NCI-H146 (cell line): ENCODE measurements around the gene MYOD1.
A peak's percentile ranks its signal among the peaks of the same experiment; 100 is the strongest.

Experiments
- DNase-seq: peaks from one replicate; lab custom pipeline; 2025; lab: John Stamatoyannopoulos, UW

MYOD1 gene

GRCh38 chr11:17750013-17750800, 30.8 kb downstream of the MYOD1 start:
- DNase-seq: no peak

DNA sequence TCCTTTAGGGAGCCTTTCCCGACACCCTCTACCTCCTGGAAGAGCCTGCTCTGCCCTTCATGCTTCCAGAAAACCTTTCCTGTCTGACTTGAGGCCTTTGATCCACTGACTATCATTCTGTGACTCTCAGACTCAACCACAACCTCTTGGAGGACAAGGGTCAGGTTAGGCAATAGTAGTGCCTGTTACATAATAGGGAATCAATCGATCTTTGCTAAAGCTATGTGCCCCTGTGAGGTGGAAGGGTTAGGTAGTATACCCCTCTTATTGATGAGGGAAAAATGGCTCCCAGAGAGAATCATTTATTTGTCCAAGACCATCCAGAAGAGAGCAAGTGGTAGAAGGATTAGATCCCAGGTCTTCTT, 31.4 kb downstream of the MYOD1 start:
- no peak for DNase-seq

DNA sequence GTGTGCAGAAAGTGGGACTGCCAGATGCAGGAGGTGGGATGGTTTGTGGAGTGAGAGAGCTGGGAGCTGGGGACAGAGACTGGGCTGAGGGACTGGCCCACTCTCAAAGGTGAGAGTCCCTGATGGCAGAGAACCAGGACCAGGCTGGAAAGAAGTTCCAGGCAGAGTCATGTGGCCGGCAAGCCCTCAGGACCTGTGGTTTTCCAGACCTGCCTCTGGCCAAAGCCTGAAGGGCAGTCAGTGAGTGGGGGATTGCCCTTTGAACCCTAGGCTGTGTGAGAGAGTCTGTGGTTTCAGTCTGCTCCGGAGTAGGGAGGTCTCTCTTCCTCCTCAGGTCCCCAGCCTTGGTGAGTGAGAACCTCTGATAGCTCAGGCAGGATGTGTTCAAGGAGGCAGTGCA, 32.2 kb downstream of the MYOD1 start:
- no peak for DNase-seq

- no peak for DNase-seq
These were observed 32.8 kb downstream of the MYOD1 start for GRCh38 chr11:17752144-17752543.

GRCh38 chr11:17753153-17753552, 33.8 kb downstream of the MYOD1 start:
- DNase-seq: no peak

DNA sequence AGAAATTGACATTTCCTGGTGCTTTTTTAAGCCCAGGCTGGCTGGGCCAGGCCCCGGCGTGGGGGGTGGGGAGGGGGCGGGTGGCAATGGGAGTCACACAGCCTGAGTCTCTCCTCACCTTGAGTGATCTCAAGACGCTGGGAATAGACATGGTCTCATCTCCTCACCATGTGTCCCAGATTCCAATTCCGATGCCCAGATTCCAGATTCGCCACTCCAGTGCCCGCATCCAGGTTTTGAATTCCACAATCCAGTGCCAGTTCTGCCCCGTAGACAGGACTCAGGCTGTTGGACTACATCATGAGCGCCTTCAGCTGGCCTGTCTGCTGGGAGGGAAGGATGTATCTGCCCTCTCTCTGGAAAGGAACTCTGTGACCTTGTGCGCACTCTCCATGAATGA, 34.3 kb downstream of the MYOD1 start:
- no peak for DNase-seq

- DNase-seq: no peak
These were observed 36.5 kb downstream of the MYOD1 start for GRCh38 chr11:17755891-17756290.

DNA sequence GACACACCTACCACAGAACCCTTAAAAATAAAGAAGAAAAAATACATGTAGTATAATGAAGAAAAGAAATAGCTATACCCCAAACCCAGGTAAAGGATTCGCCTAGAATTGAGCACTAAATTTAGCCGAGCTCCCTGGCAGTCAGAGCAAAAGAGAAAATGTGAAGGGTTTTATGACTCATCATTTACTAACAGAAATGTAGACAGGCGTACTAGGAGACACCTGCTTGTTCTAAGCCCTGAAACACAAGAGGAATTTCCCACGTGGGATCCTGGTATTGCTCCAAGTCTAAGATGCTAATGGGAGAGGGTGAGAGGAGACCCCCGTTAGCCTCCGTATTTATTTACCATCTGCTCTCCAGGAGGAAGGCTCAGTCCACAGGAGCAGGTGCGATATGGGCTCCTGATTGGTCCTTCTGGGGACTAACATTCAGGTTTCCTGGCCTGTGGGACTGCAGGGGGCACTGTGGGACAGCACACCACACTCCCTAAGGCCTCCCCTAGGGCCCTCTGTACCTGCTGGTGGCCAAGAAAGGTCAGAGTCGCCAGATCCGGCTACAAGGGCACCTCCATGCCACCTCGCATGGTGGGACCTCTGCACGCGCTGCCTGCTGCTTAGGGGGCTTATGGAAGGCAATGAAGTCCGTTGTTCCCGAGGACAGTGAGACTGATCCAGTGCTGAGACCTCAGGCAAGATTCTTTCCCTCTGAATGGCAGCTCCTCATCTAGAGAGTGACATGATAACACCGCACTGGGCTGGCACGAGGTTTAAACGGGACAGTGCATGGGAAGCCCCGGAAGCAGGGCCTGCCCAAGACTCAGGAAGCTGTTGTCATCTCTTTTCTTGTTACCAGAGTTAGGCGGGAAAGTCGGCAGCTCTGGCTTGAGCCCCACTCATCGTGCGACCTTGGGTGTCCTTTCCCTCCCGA, 41.0 kb downstream of the MYOD1 start:
- peak; percentile 65 for DNase-seq

GRCh38 chr11:17762309-17762974, 43.1 kb downstream of the MYOD1 start:
- DNase-seq: no peak

DNA sequence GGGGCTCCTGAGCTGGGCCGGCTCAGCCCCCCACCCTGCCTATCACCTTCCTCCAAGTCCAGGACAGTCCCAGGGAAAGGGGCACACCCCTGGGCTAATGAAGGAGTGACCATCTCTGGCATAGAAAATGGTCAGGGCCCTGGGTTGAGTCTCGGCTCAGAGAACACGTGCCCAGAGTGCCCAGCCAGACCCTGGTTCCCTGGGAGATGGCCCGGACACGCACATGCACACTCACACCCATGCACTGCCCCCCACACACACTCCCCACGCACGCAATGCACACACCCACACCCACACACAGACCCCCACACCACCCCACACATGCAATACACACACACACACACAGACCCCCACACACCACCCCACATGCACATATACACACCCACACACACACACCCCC, 43.9 kb downstream of the MYOD1 start:
- no peak for DNase-seq

GRCh38 chr11:17763703-17764102, 44.3 kb downstream of the MYOD1 start:
- no peak for DNase-seq

DNA sequence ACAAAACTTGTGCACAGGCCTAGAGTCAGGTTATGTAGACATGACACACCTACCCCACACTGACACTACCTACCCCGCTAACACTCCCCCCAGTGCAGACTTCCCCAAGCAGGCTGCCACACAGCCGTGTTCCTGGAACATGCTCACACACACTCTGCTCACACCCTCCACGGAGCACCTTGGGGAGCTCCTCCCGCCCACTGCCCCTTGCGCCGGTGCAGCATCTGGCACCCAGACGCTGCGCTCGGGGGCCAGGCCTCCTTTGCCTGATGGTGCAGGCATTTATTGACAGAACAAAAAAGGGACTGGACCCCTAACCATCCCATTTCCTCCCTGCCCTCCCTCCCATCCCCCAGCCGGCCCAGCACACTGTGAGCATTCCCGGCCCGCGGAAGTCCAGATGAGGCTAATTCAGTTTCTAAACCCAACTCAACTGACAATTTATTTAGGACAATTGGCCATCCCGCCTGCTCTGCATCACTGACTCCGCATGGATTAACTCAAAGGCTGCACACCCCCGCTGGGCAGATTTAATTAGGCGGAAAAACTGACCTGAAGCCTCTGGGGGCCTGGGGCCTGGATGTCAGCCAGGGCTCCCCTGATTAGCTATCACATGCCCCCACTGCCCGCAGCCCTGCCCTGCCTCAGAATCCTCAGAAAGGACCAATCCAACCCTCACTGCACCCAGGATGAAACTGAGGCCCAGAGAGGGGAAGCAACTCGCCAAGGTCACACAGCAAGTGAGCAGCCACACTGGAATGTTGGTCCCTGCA, 45.3 kb downstream of the MYOD1 start:
- peak; percentile 59 for DNase-seq

GRCh38 chr11:17765356-17766072, 46.1 kb downstream of the MYOD1 start:
- DNase-seq: no peak

- no peak for DNase-seq
These were observed 46.6 kb downstream of the MYOD1 start for GRCh38 chr11:17766073-17766359.

GRCh38 chr11:17766590-17766989, 47.2 kb downstream of the MYOD1 start:
- DNase-seq: no peak

DNA sequence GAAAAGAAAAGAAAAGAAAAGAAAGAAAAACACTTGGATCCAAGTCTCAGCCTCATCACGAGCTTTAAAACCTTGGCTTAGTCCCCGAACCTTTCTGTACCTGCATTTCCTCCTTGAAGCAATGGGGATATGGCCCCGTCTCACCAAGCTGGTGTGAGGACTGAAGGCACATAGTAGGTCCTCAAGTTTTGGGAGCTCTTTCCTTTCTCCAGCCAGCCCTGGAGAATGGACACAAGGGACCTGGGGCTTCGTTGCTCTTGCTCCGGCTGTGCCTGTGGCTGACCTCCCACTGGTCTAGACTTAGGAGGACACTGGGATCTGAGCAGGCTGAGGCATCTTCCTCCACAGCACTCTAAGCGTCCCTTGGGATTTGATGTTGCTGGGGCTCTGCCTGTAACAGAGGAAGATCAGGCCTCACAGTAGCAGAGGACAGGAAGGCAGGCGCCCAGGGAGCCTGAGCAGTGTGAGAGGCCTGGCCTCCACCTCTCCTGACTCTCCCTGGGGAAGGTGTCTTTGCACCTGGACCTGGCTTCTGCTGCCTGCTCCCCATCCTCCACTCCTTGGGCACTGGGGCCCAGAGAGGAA, 48.0 kb downstream of the MYOD1 start:
- no peak for DNase-seq

DNA sequence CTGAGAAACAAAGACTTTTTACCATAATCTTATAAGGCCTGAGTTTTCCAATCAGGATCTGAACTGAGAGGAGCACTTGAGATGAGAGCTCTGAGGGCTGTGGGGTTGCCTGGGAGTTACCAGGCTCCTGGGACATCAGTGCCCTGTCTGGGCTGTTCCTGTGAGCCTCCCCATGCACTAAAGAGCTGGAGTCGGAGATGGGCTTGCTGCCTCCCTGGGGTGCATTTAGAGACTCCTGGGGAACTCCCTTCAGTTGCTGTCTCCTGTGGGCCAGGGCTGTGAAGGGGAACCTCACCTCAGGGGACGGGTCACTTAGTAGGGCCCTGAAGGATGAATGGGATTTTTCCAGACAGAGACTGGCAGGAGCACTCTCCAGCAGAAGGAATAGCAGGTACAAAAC, 48.5 kb downstream of the MYOD1 start:
- DNase-seq: no peak

DNA sequence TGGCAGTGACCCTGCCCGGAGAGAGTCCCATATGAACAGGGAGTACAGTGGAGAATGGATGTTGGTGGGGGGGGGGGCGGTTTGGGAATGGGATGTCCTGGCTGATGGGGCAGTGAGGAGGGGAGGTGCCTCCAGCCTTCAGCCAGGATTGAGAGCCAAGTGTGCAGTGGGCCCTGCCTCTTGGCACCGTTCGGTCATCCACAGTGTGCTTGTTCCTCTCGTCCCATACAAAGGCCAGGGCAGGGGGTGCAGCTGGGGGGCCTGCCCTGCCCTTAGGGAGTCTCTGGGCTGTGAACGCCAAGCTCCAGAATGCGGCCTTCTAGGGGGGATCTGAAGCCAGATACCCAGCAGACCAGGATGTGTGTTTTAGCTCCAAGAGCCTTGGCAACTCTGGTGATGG, 49.2 kb downstream of the MYOD1 start:
- no peak for DNase-seq

DNA sequence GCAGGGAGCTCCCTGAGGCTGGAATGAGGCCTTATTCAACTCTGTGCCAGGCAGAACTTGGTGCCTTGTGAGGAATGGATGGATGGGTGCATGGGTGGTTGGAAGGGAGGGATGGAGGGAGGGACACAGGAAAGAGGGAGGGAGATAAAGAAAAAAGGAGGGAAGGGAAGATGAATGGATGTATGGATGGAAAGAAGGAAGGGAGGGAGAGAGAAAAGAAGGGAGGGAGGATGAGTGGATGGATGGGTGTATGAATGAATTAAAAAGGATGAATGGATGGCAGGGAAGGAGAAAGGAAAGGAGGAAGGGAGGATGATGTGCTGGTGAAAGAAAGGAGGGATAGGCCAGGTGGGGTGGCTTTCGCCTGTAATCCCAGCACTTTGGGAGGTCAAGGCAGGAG, 49.8 kb downstream of the MYOD1 start:
- no peak for DNase-seq

DNA sequence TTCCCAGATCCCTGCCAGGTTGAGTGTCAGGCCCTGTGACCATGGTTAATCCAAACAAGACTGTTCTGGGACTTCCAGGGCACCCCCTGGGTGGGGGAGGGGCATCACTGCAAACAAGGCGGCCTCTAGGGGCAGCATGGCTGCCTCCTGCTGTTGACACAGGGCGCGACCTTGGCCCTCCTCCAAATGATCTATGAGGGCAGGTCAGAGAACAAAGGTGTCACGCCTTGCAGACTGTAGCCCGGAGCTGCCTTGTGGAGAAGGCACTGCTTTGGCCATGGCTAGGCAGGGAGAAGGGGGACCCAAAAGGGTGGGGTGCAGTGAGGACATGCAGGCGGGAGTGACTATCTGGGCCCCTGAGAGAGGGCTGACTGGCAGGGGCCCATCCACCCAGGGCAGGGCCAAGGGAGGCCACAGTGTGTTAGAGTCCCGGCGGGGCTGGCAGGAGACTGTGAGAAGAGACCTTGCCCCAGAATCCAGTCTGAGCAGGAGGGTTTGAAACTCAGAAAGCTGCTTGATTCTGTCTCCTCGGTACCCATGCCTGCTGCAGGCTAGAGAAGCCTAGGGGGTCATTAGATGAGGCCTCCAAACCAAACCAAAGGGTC, 50.8 kb downstream of the MYOD1 start:
- DNase-seq: peak; percentile 38

DNA sequence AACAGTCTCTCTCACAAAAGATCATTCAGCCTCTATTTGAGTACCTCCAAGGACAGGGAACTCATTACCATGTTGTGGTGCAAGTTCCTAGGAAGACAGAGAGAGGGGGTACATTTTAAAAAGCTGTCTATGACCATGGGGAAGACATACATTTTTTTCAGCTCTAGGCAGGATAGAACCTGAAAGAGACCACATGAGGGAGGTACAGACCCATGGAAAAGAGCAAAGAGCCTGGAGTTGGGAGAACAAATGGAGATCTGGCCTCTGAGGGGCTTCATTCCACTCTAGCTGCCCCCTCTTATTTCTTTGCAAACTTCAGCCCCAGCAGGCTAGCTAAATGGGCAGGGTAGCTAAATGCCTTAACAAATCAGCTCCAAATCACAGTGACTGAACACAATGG, 51.5 kb downstream of the MYOD1 start:
- DNase-seq: no peak
